NCI-H2227 treated with DMSO at 0.1 percent for 48 hours (cell line): Measurements from ENCODE around the gene CSRP2.

Source experiments
- DNase-seq: peaks from one replicate; lab custom pipeline; 2025; lab: John Stamatoyannopoulos, UW

CSRP2 gene

DNA sequence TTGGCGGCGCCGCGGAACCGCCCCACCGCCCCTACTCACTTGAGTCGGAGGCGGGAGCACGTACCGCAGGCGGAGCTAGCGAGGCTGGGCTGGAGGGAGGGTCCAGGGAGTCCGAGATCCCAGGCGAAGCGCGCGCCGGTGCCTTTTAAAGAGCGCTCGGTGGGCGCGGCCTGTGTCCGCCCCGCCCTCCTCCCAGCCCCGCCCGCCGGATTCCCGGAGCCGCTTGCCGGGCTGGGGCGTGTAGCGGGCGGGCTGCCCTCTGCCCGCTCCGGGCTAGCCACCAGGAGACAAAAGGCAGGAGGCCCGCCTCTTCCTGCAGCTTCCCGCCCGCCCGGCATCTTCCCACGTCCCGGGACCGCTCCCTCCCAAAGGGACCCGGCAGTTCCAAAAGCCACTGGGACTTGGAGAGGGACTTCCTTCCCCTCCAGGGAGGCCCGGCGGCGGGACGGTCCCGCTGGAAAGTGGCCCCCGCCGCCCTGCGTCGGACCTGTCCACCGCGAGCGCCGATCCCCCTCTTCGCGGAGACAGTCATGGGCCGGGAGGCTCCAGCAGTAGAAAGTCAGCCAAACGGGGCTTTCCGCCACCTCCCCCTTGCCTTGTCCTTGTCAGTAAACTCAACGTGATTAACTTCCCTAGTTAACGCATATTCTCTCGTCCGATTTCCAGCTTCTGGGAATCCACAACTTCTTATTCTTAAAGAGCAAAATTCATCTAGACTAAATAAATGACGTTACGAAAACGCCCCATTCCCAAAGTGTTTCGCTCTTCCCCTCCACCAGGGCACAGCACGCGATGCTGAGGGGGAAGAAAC is at the start of gene CSRP2:
Gene CSRP2 (minus strand): TSS at position 121 of the 811 bp plus-strand sequence. CDS start 12,759 bp downstream, outside the sequence.
- DNase-seq, result peak; percentile 94

DNA sequence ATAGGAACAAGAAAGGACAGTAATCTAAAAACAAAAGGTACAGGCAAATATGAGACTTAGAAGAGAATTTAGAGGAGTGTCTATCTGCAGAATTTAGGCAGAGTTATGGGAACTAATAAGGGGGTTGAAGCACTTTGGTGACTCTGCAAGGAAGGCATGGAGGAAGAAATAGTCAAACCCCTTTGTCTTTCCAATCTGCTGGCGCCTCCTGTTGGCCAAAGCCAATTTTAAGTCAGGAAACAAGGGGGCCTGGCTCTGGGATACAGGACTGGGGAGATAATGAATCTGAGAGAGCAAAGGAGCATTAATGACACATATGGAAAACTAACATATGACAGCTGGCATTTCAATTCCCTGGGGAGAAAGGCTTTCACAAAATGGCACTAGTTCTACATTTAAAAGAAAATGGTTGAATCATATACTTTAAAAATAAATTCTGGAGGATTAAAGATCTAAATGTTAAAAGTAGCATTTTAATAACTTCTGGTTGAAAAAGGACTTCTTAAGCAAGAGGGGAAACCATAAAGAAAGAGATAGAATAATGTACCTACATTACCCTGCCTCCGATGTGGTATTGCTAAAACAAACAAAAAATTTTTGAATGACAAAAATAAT is 48.5 kb upstream of the CSRP2 start:
- DNase-seq, result no peak

DNA sequence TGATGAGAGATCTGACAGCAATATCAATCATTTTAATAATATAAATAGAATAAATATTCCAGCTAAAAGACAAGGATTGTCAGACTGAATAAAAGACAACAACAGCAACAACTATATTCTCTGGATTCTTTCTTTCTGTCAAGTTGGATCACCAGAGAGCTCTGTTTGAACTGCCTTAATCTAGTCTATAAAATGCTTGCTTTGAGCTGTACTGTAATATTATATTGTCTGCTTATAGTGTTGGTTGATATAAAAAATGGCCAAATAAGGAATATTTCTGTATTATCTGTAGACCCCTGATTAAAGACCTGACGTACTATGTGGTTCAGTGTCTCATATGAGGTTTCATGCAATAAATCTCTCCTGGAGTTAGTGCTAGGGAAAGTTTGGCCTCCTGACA is 46.3 kb upstream of the CSRP2 start:
- no peak for DNase-seq

DNA sequence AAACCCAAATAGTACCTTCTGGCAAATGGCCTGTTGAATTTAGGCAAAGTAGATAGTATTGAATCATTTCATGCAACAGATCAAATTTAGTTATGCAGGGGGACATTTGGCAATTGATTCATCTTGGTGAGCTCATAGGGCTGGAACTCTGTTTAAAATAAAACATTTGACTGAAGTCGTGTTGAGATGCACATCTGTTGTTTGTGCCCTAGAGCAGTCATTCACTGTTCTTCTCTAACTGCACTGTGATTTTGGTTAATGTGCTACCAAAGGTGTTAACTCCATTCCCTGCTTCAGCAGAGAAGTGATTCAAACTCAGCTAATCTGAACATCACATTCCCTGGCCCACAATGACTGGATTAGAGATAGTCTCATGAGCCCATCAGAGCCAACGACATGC is 44.0 kb upstream of the CSRP2 start:
- no peak for DNase-seq

DNA sequence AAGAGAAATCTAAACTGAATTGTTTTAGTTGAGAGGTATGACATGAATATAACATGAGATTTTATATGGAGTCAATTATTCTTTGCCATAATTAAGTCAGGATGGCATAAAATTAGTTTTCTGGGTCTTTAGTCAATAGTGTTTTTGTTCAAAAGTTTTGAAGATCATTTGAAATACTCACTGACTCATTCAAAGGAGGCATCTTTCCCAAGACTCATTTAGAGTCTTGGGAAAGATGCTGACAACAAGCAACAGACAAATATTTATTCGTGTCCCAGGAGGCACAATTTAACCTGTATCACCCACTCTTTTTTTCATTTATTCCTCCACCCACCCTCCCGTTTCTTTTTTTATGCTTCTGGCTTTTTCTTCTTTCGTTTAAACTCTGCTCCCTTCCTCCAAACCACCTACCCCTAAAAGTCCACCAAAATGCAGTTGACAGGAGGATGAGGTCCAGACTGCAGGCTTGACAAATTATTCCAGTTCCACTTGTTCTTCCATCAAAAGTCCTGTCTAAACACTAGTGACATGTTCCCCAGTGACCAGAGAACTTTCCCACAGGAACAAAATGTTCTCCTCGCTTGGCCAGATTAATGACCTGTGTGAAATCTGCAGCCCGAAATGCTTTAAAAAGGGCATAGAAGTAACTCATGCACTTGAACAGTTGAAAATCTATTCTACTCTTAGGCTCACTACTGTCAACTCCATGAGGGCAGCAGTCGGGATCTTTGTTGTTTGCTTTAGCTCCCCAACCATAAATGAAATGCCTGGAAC is 43.3 kb upstream of the CSRP2 start:
- no peak for DNase-seq

DNA sequence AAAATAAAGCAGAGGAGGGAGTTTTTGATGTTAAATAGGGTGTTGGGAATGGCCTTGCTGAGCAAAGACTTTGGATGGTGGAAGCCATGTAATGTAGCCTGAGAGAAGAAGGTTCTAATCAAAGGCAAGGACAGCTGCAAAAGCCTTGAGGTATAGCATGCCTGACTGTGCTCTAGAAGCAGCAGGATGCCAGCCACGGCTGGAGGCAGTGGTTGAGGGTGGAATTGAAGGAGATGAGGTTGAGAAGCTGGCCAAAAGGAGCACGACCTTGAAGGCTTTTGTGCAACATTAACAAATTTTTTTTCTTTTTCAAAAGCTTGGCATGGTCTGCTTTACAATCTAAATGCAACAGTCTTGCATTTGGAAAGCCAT is 42.3 kb upstream of the CSRP2 start:
- DNase-seq, result no peak

DNA sequence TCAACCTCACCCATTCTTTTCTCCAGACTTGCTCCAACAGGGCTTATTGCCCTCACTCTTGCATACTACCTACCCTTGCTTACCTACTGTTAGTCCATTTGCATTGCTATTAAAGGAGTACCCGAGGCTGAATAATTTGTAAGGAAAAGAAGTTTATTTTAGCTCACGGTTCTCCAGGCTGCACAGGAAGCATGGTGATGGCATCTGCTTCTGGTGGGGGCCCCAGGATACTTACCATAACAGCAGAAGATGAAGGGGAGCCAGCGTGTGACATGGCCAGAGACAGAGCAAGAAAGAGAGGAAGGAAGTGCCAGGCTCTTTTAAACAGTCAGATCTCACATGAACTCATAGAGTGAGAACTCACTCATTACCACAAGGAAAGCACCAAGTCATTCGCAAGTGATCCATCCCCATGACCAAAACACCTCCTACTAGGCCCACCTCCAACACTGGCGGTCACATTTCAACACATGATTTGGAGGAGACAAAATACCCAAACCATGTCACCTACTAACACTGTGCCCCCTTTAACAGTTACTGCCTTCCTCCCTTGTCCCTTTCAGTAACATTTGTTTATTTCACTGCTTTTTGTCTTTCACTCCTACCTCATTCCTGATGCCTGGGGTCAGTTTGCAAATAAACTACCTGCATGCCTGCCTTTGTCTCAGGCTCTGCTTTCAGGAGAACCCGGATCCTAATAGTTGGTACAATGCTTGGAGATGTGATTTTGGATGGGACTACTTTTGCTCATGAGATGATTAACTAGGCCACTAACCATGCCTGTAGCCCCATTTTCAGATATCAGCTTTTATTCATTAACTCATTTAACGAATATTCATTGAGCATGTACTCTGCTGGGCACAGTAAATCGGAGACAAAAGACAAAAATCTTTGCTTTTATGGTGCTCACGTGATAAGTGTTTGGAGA is 41.6 kb upstream of the CSRP2 start:
- no peak for DNase-seq

DNA sequence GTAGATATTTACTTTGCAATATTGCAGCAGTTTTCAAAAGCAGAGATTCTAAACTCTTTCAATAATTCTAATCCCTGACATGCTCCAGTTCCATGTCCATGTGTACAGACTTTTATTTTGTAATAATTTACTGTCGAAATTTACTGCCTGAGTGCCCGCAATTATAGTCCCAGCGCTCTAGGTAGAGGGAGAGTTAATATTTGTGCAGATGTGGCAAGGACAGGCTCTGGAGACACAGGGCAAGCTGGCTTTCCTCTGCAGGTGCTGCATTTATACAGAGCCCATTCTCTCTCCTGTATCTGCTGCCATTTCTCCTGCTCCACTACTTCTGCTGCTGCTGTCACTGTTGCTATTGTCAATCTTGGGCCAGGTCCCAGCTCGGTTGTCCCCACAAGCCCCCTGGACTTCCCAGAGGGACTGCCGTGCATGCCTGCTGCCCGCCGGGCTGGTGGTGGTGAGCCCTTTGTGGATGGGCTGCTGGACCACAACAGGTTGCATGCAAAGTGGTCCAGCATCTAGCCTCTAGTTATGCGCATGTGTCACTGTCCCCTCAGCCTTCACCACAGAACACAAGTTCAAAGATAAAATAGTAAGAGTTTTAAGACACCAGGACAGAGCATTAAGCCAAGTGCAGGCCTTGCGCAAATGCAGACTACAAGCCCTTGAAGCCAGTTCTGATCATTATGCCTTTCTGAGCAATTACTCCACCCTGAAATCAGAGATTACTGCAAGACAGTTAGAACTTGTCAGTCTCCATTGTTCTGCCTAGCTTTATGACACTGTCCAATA is 40.8 kb upstream of the CSRP2 start:
- peak; percentile 56 for DNase-seq

DNA sequence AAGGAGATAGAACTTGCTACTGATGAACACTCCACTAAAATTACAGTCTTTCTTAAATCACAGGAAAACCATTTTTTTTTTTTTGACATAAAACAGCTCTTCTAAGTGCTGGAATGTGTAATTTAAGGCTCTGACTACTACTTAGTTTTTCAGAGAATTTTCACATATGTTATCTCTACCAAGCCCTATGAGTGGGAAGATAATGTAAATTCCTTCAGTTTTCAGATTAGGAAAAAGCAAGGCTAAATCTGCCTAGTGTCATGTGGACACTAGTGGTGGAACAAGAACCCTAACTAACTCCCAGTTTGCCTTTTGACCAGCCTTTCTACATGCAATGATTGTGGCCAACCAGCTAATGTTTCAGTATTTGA is 37.3 kb upstream of the CSRP2 start:
- no peak for DNase-seq

DNA sequence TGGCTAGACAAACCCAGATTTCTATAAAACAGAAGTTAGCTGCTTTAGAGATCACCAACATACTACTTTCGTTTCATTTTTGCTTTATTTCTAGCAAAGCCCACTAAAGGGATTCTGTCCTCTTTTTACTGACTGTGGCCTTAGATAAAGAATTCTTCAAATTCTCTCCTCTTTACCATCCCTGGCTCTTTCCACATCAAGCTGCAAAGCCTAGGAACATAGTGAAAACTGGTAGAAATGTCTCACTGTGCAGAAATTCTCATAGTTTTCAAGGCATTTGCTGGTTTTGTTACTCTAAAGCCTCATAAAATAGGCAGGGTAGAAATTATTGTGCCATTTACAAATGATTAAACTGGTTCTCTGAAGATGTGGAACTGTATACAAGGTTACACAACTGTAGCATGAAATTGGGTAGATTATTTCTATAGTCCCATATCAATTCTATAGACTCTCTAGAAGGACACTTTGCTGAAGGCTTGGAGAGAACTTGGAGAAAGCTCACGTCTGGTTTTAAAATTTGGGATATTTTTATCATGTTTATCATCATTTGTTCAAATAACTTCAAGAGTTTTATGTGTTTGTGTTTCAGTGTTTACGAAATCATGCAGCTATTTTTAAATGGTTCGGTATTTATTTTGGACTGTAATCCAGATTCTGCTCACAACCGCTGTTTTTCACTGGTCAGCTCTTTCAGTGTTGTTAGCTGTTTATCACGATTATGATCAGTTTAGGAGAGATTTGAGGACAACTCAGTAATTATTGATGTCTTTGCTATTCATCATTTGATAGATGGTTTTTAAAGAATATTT is 36.7 kb upstream of the CSRP2 start:
- DNase-seq, result no peak

DNA sequence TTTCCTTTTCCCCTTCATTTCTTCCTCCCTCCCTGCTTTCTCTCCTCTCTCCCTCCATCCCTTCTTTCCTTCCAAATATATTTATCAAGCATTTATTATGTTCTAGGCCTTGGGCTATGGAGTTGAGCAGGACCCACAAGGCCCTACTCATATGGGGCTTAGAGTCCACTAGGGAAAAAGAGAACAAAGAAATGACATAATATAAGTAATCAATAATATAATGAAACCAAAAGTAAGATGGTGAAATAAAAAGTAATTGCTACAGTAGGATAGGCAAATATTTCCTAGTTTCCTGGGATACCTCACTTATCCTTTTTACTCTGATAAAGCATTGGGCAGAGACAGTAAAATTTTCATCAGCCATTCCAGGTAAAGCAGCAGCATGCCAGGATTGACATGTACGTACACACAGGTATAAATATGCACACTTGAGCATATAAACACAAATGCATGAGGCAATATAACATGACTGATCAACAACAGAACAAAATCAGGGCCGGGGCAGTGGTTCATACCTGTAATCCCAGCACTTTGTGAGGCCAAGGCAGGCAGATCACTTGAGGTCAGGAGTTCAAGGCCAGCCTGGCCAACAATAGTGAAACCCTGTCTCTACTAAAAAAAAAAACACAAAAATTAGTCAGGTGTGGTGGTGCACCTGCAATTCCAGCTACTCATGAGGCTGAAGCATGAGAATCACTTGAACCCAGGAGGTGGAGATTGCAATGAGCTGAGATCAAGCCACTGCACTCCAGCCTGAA is 35.5 kb upstream of the CSRP2 start:
- no peak for DNase-seq

DNA sequence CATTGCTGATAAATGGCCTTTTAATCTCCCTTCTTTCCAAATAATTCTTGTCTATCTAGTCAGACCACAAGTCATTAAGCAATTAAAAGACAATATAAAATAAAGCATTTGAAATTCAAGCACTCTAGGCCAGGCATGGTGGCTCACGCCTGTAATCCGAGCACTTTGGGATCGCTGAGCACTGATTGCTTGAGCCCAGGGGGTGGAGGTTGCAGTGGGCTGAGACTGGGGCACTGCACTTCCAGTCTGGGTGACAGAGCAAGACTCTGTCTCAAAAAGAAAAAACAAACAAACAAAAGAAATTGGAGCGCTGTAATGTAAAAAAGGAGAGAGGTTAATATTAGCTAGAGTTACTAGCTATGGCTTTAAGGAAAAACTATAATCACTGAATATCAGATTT is 30.5 kb upstream of the CSRP2 start:
- DNase-seq, result no peak

DNA sequence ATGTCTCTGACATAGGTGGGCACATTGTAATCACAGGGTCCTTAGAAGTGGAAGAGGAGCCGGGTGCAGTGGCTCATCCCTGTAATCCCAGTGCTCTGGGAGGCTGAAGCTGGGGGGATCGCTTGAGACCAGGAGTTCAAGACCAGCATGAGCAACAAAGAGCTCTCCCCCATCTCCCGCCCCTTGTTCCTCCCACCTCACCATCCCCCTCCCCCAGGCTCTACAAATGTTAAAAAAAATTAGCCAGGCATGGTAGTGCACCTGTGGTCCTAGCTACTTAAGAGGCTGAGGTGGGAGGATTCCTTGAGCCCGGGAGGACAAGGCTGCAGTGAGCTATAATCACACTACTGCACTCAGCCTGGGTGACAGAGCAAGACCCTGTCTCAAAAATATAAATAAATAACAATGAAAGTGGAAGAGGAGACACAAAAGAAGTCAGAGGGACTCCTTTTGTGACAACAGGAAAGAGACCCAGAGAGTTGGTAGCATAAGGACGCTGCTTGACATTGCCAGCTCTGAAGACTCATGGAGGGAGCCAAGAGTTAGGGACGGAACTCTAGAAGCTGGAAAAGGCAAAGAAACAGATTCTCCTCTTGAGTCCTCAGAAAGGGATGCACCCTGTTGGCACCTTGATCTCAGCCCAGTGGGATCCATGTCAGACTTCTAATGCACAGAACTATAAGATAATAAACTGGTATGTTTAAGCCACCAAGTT is 29.6 kb upstream of the CSRP2 start:
- peak; percentile 33 for DNase-seq

DNA sequence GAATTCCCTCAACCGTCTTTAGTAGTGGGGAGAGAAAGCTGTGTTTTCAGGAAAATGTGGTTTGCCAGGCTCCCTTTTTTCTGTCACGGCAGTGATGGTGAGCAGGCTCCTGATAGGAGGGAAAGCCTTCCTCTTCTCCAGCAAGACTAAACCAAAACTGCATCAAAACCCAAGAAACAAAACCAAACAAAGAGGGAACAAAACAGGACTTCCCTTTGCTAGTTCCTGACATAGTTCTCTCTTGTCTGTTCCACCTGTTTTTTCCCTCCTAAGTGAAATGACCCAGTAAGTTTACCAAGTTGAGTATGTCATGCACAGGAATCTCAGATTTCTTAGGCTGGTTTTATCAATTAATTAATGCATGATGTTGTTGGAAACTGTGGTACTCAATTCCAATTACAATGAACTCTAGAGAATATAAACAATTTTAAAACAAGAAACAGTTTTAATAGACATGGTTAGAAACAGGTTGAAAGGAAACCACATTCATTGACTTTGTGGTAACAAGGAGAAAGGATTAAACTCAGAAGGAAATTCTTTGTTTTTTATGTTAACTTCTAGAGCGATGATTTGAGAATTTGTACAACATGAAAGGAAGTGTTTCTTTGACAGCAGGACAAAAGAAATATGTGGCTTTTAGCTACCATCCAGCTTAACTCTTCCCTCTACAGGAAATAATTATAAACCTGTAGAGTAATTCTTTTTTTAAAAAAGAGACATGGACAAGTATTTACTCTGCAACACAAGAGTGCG is 23.0 kb upstream of the CSRP2 start:
- DNase-seq, result no peak

DNA sequence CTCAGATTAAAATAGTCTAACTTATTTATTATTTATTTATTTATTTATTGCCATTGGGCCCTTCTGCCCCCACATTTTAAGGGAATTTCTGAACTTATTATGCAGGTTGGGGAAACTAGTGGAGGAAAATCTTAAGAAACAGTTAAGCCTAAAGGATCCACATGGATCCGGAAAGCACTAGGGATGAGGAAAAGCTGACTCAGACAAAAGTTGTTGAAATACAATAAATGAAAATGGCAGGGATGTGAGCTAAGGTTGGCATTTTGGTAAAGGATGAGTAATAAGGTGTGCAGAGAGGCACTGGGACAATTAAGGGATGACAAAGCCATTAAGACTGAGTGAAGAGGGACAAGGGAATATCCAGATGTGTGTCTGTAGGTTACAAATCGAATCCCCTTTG is 20.7 kb upstream of the CSRP2 start:
- DNase-seq, result no peak

DNA sequence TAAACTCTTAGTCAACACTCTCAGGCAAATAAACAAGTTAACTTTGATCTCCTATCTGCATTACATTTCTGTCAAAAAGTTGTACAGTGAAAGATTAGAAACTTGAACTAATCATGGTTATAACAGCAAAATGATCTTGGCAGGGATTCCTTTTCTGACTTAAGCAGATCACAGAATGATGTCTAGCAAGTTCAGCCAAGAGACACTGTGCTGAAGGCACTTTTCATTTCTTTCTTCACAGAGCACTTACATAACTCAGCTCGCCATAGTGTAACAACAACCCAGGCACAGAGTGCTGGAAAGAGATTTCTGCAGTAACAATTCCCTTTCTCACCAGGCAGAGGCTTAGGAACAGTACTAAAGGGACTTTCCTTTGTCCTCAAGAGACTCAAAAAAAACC is 19.6 kb upstream of the CSRP2 start:
- DNase-seq, result no peak

DNA sequence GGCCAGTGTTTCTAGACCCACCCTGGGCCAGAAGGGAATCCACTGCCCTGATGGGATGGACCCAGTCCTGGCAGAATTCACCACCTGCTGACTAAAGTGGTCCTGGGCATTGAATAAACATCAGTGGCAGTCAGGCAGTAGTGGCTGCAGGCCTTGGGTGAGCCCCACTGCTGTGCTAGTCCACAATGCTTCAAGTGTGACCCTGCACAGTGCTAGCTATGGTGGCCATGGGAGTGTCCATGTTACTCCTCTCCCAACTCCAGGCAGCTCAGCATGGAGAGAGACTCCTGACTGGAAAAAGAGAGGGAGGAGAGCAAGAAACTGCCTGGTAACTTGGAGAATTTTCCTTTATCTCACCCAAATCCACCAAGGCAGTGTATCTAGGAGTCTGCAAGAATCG is 17.5 kb upstream of the CSRP2 start:
- DNase-seq, result no peak

DNA sequence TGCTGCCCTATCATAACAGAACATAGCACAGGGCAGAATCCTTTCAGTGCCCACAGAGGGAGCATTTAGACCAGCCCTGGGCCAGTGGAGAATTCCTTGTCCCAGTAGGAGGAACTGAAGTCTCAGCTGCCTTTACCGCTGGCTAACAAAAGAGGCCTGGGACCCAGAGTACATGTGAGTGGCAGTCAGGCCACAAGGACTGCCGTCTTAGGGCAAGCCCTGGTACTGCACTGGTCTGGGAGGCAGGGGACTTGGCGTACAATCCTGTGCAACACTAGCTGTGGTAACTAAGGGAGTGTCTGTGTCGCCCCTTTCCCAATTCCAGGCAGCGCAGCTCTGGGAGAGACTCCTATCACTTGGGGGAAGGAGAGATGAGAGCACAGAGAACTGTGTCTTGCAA is 17.0 kb upstream of the CSRP2 start:
- no peak for DNase-seq
